Measurements from ENCODE around the gene MAX. TPM values are rescaled to one million over a fixed set of nuclear protein-coding genes. Genes with fewer than 3 reads are reported as not detected.

Gene MAX
- total and polyA plus RNA-seq, 9 of the 15 experiments (the other 6 are each of a cell fraction or from before 2014, with no cell fraction given) = 15.4 to 96.5 (median 51.6) TPM

- TF ChIP-seq RBM14 (IDR thresholded peaks at IDR 0.05; ENCODE audit: borderline replicate concordance, insufficient read depth, low read depth, low read length) = no peak
These were observed 73.4 kb downstream of the MAX start (continued) for GRCh38 chr14:65028937-65029336.

- H3K9ac ChIP-seq (ENCODE audit: insufficient read depth in 1 of 2, low read depth in 2 of 2, low read length in 2 of 2) = no peak overlapping the region
- in situ Hi-C loops (cut with MboI) (no loop called here), intact Hi-C loops (cut with micrococcal nuclease) (no loop called here)
- H3K27me3 ChIP-seq (ENCODE audit: control insufficient read depth in 2 of 2, insufficient read depth in 2 of 2, low read length in 2 of 2) = no peaks in the 10 kb centered on the region
- H3K27ac ChIP-seq (ENCODE audit: extremely low read depth, low read depth, low read length) = no peak overlapping the region
- H3K4me1 ChIP-seq (replicated peaks in 1 of 2; ENCODE audit: control insufficient read depth in 2 of 2, insufficient read depth in 2 of 2, low read length in 2 of 2) = no peaks in the 10 kb centered on the region
- no peak overlapping the region for H3K4me3 ChIP-seq
- no TSS peak for BruUV-seq (replicated peaks)
- ATAC-seq (no peak), DNase-seq (ENCODE audit: extremely low read depth in 1 of 4, low spot score in 3 of 4) (no peak), FAIRE-seq (no peak)
- H3K4me2 ChIP-seq (ENCODE audit: insufficient read depth, low read length) = no peak overlapping the region
- H2AFZ ChIP-seq (ENCODE audit: low read depth, low read length) = no peak overlapping the region
- H3K79me2 ChIP-seq (ENCODE audit: control insufficient read depth, insufficient read depth, low read length) = no peaks in the 10 kb centered on the region
- H4K20me1 ChIP-seq (replicated peaks; ENCODE audit: control insufficient read depth, insufficient read depth, low read length) = no peaks in the 10 kb centered on the region
- H3K9me3 ChIP-seq (replicated peaks; ENCODE audit: control insufficient read depth, insufficient read depth, low read depth, low read length) = no peaks in the 10 kb centered on the region
- POLR2A ChIA-PET = interaction anchor here (1.2 to 1.5 kb wide), 2 partner anchors 7 to 14 kb away, joined by 4 read pairs; no protein-coding TSS in a partner anchor
- WGBS (ENCODE audit: insufficient coverage, low coverage, missing lambda C conversion rate) = 90% methylated on average over 11 of the region's 11 CpGs
- no peaks in the 10 kb centered on the region for H3K9me1 ChIP-seq (ENCODE audit: control insufficient read depth, insufficient read depth, low read length)
- CTCF ChIA-PET (ENCODE audit: low intra/inter-chr PET ratio) = no interaction called here
- peaks cover 30% of the 10 kb centered on the region; the same call in 2 of the 3 replicates for H3K36me3 ChIP-seq (ENCODE audit: control insufficient read depth, insufficient read depth, low read length)
- TF ChIP-seq PTRF (tag; IDR thresholded peaks at IDR 0.05) = no peak
- no peak for TF ChIP-seq RBM34 (IDR thresholded peaks at IDR 0.05; ENCODE audit: borderline replicate concordance, insufficient read depth, low read length)
- TF ChIP-seq ETV1 (tag; conservative IDR thresholded peaks at IDR 0.05; ENCODE audit: low read depth) = no peak
- TF ChIP-seq ZBTB49 (CRISPR knock-in tag; IDR thresholded peaks at IDR 0.05; ENCODE audit: borderline replicate concordance) = no peak
- no peak for TF ChIP-seq EHMT2 (IDR thresholded peaks at IDR 0.05)
- TF ChIP-seq, protein P1, sequence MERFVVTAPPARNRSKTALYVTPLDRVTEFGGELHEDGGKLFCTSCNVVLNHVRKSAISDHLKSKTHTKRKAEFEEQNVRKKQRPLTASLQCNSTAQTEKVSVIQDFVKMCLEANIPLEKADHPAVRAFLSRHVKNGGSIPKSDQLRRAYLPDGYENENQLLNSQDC (CRISPR knock-in tag; IDR thresholded peaks at IDR 0.05) = no peak
- no peak for TF ChIP-seq ZBTB43 (CRISPR knock-in tag; IDR thresholded peaks at IDR 0.05)
- no peak for TF ChIP-seq KLF10 (CRISPR knock-in tag; IDR thresholded peaks at IDR 0.05)
- no peak for TF ChIP-seq CREB3 (tag; conservative IDR thresholded peaks at IDR 0.05; ENCODE audit: low read depth)
- TF ChIP-seq KDM1A (IDR thresholded peaks at IDR 0.05) = no peak
- TF ChIP-seq, protein P2, sequence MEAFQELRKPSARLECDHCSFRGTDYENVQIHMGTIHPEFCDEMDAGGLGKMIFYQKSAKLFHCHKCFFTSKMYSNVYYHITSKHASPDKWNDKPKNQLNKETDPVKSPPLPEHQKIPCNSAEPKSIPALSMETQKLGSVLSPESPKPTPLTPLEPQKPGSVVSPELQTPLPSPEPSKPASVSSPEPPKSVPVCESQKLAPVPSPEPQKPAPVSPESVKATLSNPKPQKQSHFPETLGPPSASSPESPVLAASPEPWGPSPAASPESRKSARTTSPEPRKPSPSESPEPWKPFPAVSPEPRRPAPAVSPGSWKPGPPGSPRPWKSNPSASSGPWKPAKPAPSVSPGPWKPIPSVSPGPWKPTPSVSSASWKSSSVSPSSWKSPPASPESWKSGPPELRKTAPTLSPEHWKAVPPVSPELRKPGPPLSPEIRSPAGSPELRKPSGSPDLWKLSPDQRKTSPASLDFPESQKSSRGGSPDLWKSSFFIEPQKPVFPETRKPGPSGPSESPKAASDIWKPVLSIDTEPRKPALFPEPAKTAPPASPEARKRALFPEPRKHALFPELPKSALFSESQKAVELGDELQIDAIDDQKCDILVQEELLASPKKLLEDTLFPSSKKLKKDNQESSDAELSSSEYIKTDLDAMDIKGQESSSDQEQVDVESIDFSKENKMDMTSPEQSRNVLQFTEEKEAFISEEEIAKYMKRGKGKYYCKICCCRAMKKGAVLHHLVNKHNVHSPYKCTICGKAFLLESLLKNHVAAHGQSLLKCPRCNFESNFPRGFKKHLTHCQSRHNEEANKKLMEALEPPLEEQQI (IDR thresholded peaks at IDR 0.05) = no peak
- TF ChIP-seq ZNF253 (CRISPR knock-in tag; conservative IDR thresholded peaks at IDR 0.05) = no peak
These were observed 75.1 kb downstream of the MAX start for GRCh38 chr14:65027127-65027799.

Measured in K562 (cell line).